Loucy (cell line): ENCODE measurements around the gene SCMH1.
A peak's percentile ranks its signal among the peaks of the same experiment; 100 is the strongest.

Source experiments
- H2AFZ ChIP-seq: fragments of 200-600 bp; sonication (generic); 2 replicates; pipeline ENCODE4 v1.6.0; 2016; ENCODE audit warnings: antibody characterized with exemption, mild to moderate bottlenecking, low read length, moderate library complexity
- H3F3A ChIP-seq: fragments of 200-600 bp; 2 replicates; pipeline ENCODE4 v1.6.0; 2016; ENCODE audit warnings: antibody characterized with exemption, low read depth, mild to moderate bottlenecking
- H3K27me3 ChIP-seq: fragments of 200-600 bp; sonication (generic); 2 replicates; pipeline ENCODE4 v1.6.1; 2014; ENCODE audit warnings: low read length, mild to moderate bottlenecking; ENCODE audit not compliant: insufficient read depth, poor library complexity, severe bottlenecking
- H3K36me3 ChIP-seq: fragments of 200-600 bp; sonication (generic); 2 replicates; pipeline ENCODE4 v1.6.1; 2016; ENCODE audit warnings: low read length; ENCODE audit not compliant: insufficient read depth
- H3K4me1 ChIP-seq: fragments of 200-600 bp; sonication (generic); 2 replicates; pipeline ENCODE4 v1.5.1; 2014; ENCODE audit warnings: low read length, mild to moderate bottlenecking; ENCODE audit not compliant: insufficient read depth, poor library complexity, severe bottlenecking
- H3K4me2 ChIP-seq: fragments of 200-600 bp; sonication (generic); 2 replicates; pipeline ENCODE4 v1.6.0; 2014; ENCODE audit warnings: antibody characterized with exemption, low read length, low read depth, mild to moderate bottlenecking; ENCODE audit not compliant: poor library complexity, severe bottlenecking
- H3K4me3 ChIP-seq: fragments of 200-600 bp; sonication (generic); 2 replicates; pipeline ENCODE4 v1.5.1; 2014; ENCODE audit warnings: low read length, mild to moderate bottlenecking, mixed read lengths; ENCODE audit not compliant: poor library complexity, severe bottlenecking
- H3K79me2 ChIP-seq: fragments of 200-600 bp; sonication (generic); 2 replicates; pipeline ENCODE4 v1.6.1; 2014; ENCODE audit warnings: low read length; ENCODE audit not compliant: insufficient read depth
- H3K9ac ChIP-seq: fragments of 200-600 bp; sonication (generic); 2 replicates; pipeline ENCODE4 v1.6.0; 2014; ENCODE audit warnings: mild to moderate bottlenecking, low read depth, low read length, moderate library complexity; ENCODE audit not compliant: poor library complexity, severe bottlenecking
- H3K9me2 ChIP-seq: fragments of 200-600 bp; sonication (generic); replicated peaks from 2 replicates; pipeline ENCODE4 v1.6.1; 2016; ENCODE audit warnings: low read depth, low read length, mixed read lengths
- H3K9me3 ChIP-seq: fragments of 200-600 bp; sonication (generic); 2 replicates; pipeline ENCODE4 v1.6.1; 2014; ENCODE audit warnings: mild to moderate bottlenecking, antibody characterized with exemption, low read length, low read depth; ENCODE audit not compliant: insufficient read depth
- H4K20me1 ChIP-seq: fragments of 200-600 bp; sonication (generic); 2 replicates; pipeline ENCODE4 v1.6.0; 2014; ENCODE audit warnings: antibody characterized with exemption, low read length, mild to moderate bottlenecking; ENCODE audit not compliant: insufficient read depth, poor library complexity, severe bottlenecking
- EZH2phosphoT487 ChIP-seq: fragments of 200-600 bp; IDR thresholded peaks from 2 replicates; pipeline ENCODE4 v1.6.1; 2018; ENCODE audit warnings: antibody characterized with exemption, mild to moderate bottlenecking, moderate library complexity, borderline replicate concordance
- TF ChIP-seq, protein P1 (sequence below): fragments of 200-600 bp; sonication (generic); conservative IDR thresholded peaks from 2 replicates; pipeline ENCODE4 v1.5.1; 2014; ENCODE audit warnings: mild to moderate bottlenecking, antibody characterized with exemption, low read length

SCMH1 gene

DNA sequence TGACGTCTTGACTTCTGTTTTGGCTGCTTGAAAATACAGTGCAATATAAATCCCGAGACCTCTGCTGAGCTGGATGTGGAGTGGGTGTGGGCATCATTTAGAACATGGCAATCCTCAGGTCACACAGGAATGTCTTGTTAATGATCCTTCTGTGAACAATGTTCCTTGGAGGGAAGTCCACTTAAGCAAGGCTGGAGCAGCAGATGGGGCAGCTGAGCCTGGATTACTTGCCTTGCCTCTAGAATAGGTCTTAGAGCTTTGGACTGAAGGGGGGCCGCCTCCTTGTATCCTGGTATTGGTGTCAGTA, 926 bp upstream of the SCMH1 start:
- H3F3A ChIP-seq = peaks cover 14% of the 10 kb centered on the region
- H3K4me1 ChIP-seq = peaks cover 73% of the 10 kb centered on the region
- TF ChIP-seq, protein P1, sequence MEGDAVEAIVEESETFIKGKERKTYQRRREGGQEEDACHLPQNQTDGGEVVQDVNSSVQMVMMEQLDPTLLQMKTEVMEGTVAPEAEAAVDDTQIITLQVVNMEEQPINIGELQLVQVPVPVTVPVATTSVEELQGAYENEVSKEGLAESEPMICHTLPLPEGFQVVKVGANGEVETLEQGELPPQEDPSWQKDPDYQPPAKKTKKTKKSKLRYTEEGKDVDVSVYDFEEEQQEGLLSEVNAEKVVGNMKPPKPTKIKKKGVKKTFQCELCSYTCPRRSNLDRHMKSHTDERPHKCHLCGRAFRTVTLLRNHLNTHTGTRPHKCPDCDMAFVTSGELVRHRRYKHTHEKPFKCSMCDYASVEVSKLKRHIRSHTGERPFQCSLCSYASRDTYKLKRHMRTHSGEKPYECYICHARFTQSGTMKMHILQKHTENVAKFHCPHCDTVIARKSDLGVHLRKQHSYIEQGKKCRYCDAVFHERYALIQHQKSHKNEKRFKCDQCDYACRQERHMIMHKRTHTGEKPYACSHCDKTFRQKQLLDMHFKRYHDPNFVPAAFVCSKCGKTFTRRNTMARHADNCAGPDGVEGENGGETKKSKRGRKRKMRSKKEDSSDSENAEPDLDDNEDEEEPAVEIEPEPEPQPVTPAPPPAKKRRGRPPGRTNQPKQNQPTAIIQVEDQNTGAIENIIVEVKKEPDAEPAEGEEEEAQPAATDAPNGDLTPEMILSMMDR = no peak
- no peak for TF ChIP-seq EZH2phosphoT487
- H3K9ac ChIP-seq = peak overlapping the region; percentile 97
- H4K20me1 ChIP-seq = peaks cover 19% of the 10 kb centered on the region
- peak overlapping the region; percentile 98 for H3K4me2 ChIP-seq
- no peaks in the 10 kb centered on the region for H3K9me3 ChIP-seq
- H3K27me3 ChIP-seq = no peaks in the 10 kb centered on the region
- H3K4me3 ChIP-seq = peak overlapping the region; percentile 88
- H3K9me2 ChIP-seq = no peaks in the 10 kb centered on the region
- no peaks in the 10 kb centered on the region for H3K36me3 ChIP-seq
- H2AFZ ChIP-seq = no peak overlapping the region
- H3K79me2 ChIP-seq = peaks cover 52% of the 10 kb centered on the region

DNA sequence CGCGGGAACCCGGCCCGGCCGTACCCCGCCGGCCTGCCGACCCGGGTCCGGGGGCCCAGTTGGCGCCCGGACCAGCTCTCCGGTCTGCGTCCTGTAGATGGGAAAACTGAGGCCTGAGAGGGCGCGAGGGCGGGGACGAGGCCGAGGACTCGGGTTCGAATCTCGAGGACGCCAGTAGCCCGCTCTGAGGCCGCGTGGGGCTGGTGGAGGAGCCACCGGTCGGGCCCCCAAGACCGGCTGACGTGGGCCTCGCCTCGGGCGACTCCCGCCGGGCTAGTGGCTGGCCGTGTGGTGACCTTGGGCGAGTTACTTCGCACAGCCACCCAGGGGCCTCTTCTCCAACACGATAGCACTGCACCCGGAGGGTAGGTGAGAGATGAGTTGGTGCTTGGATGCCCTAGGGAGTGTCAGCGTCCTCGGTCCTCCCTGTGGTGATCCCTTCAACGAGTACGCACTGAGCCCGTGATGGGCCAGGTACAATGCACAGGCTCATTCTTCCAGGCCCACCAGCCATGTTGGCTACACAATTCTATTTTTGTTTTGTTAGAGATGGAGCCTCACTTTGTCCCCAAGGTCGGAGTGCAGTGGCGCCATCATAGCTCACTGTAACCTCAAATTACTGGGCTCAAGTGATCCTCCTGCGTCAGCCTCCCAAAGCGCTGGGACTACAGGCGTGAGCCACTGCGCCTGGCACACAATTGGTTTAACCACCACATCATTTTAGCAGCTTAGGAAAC, 404 bp upstream of the SCMH1 start:
- Histone ChIP-seq H3F3A (peaks cover 14% of the 10 kb centered on the region), H3K9ac (peak overlapping the region; percentile 97), H4K20me1 (peaks cover 25% of the 10 kb centered on the region), H3K27me3 (no peaks in the 10 kb centered on the region), H3K4me2 (peak overlapping the region; percentile 98), H2AFZ (peak overlapping the region; percentile 80), H3K79me2 (peaks cover 57% of the 10 kb centered on the region), H3K4me3 (peak overlapping the region; percentile 88), H3K36me3 (no peaks in the 10 kb centered on the region), H3K9me2 (no peaks in the 10 kb centered on the region), H3K9me3 (no peaks in the 10 kb centered on the region), H3K4me1 (peaks cover 78% of the 10 kb centered on the region)
- TF ChIP-seq, protein P1 = no peak
- no peak for TF ChIP-seq EZH2phosphoT487

DNA sequence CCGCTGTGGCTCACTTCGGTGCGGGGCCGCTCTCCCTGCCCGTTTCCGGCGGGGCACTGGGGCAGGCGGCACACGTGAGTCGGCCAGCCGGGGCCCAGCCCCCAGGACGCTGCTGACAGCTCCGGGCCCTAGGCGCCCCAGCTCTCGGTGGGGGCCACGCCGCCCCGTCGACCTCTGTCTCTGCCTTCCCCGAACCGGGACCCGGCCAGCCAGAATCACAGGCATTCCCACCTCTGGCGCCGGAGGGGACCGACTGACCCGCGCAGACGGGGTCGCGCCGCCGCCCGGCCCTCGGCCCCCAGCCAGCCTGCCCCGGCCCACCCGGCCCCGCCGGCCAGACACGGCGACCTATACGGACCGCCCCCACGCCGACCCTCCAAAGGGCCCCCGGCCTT, 755 bp downstream of the SCMH1 start:
- H3K9me2 ChIP-seq = no peaks in the 10 kb centered on the region
- peaks cover 69% of the 10 kb centered on the region for H3K79me2 ChIP-seq
- TF ChIP-seq EZH2phosphoT487 = no peak
- TF ChIP-seq, protein P1 = no peak
- H3K9me3 ChIP-seq = no peaks in the 10 kb centered on the region
- peak overlapping the region; percentile 74 for H3K9ac ChIP-seq
- peaks cover 81% of the 10 kb centered on the region for H3K4me1 ChIP-seq
- H3F3A ChIP-seq = peaks cover 14% of the 10 kb centered on the region
- H3K4me3 ChIP-seq = peak overlapping the region; percentile 80
- H3K36me3 ChIP-seq = no peaks in the 10 kb centered on the region
- H3K4me2 ChIP-seq = peak overlapping the region; percentile 94
- no peak overlapping the region; the same call in 1 of the 2 replicates for H2AFZ ChIP-seq
- H4K20me1 ChIP-seq = peaks cover 34% of the 10 kb centered on the region
- no peaks in the 10 kb centered on the region for H3K27me3 ChIP-seq
